Fibroblast of mammary gland (primary cell): ENCODE results near the gene FREM1.

ENCODE experiments used
- DNase-seq: peaks from one replicate; pipeline ENCODE4 v3.0.0-alpha.2; 2010; ENCODE audit warnings: low read depth
- H3K4me3 ChIP-seq: 2 replicates; pipeline ENCODE4 v1.5.1; 2011; ENCODE audit warnings: low read depth, mild to moderate bottlenecking, low read length, moderate library complexity; ENCODE audit not compliant: control insufficient read depth
- CTCF ChIP-seq: conservative IDR thresholded peaks from 2 replicates; pipeline ENCODE4 v1.5.1; 2011; ENCODE audit warnings: low read depth, low read length, inconsistent platforms; ENCODE audit not compliant: control insufficient read depth, insufficient read depth

Gene FREM1

DNA sequence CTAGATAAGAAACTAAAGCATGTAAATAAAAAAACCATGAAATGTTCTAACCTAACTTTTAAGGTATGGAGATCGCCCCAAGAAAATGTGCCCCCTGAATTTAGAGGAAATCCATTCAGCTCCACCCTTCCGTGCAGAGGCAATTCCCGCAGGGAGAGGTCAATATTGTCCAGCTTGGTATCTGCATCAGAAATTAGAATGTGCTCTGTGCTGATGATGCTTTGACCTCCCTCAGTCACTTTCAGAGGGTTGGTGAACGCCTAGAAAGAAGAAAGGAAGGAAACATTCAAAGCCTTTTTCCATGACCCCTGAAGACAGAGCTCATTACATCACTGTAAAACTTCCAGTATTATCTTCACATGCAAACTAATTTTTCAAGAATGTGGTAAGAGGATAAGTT lies 91.0 kb downstream of the FREM1 start:
- H3K4me3 ChIP-seq: no peak overlapping the region
- no peak for TF ChIP-seq CTCF
- DNase-seq: no peak

- H3K4me3 ChIP-seq: no peak overlapping the region
- TF ChIP-seq CTCF: no peak
- DNase-seq: no peak
Observed at GRCh38 chr9:14814249-14814628, 96.0 kb downstream of the FREM1 start.

DNA sequence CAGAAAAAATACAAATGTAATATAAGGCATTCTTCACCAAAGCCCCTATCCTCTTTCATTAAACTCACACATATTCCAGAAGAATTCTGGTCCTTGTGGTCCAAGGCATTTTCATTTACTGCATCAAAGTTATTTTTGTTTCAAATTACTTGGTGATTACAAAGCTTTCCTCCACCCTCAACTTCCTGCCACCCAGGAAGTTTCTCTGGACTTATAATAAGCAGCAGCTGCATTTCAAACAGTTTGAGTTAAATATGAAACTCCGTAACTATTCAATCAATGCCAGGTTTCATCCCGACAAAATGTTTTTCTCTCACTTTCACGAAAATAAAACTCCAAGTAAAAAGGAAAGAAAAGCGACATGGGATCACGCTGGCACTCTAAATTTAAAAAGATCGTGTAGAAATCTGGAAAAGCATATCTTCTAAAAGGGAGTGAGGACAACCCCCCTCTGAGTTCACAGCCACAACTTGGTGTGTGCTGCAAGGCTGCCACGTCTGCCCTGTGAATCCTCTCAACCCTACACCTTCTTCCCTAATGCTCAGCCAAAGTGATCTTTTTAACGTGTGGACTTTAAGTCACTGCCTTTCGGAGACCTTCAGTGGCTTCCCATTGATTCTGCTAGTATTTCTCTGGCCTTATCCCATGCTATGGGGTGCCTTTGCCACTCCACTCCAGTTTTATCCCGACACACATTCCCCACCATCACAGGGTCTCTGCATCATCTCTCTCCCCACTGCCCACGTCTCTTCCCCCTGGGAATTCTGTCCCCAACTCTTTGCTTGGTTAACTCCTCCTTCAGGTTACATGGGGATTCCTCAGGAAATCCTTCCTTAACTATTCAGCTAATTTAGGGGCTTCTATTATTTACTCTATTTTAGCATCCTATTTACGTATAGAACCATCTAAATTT lies 96.6 kb downstream of the FREM1 start:
- DNase-seq: peak; percentile 32
- TF ChIP-seq CTCF: no peak
- no peak overlapping the region for H3K4me3 ChIP-seq

GRCh38 chr9:14812806-14813205 lies 97.4 kb downstream of the FREM1 start:
- no peak overlapping the region for H3K4me3 ChIP-seq
- no peak for TF ChIP-seq CTCF
- no peak for DNase-seq

DNA sequence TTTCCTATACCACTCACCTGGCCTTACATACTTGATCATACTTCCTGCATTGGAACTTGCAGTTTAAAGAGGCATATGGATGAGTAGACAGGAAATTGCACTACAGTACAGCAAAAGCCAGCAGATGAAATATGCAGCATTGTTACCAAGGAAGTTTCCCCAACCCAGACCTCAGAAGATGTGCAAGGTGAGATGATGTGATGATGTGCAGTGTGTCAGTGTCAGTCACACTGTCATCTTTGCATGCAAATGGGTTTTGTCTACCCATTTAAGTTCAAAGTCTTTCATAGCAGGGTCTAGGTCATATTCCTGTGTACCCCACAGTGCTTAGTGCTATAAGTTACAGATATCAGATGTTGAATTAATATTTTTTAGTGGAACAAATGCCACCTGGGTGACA lies 98.4 kb downstream of the FREM1 start:
- H3K4me3 ChIP-seq: no peak overlapping the region
- TF ChIP-seq CTCF: no peak
- no peak for DNase-seq

DNA sequence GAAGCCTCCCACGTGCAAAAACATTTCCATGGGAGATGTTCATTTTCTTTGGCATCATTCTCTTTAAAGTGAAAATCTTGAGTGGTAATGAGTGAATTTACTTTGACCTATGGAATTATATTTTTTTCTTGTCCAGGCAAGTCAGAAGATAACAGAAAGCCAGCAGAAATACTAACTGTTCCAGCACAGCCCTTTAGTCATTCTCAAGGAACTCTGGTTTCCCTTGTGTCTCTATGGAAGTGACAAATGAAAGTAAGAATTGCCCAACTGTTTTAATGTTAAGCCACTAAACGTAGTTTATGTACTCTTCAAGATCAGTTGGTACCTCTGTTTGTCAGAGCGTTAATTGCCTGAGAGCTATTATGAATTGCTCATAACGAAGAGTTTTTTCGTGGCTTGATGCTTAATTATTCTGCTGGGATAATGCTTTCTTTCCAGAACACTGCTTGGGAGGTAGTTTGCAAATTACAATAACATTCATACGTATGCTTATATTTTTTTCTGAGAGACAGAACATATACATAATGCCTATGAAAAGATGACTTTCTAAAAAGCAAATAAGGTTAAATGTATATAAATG lies 103.2 kb downstream of the FREM1 start:
- TF ChIP-seq CTCF: no peak
- H3K4me3 ChIP-seq: no peak overlapping the region
- peak; percentile 21 for DNase-seq
